PC-3 (cell line): Measurements from ENCODE around the gene SPEM3. TPM values are rescaled to one million over a fixed set of nuclear protein-coding genes. Genes with fewer than 3 reads are reported as not detected.
"Not testable (repeated sequence)": the region's sequence is repeated elsewhere in the genome, so short reads cannot be mapped to it uniquely, and the experiment has no call there.

Source experiments
- ATAC-seq: fragments of 200-7000 bp; cut with Tn5 transposase; 2 replicates; pipeline ENCODE4 v1.9.1; 2020; ENCODE audit warnings: mild to moderate bottlenecking, moderate library complexity
- BruUV-seq: library from RNA; stranded (reverse); fragments of 400-500 nt; replicated peaks from 2 replicates; lab custom pipeline; 2021; lab: Mats Ljungman, UMichigan
- CTCF ChIA-PET: fragments of 300-600 bp; sonication (Branson Sonifier 250); formaldehyde crosslinking; loops from one replicate; lab custom pipeline; 2022; ENCODE audit warnings: antibody characterized with exemption; lab: Charles Lee
- POLR2A ChIA-PET: fragments of 300-600 bp; sonication (Branson Sonifier 250); formaldehyde crosslinking; loops from one replicate; lab custom pipeline; 2022; ENCODE audit warnings: antibody characterized with exemption; ENCODE audit not compliant: unreplicated experiment; lab: Charles Lee
- DNase-seq: peaks from one replicate; pipeline ENCODE4 v3.0.0-alpha.2; 2015
- H2AFZ ChIP-seq: fragments of 300-600 bp; sonication (generic); 2 replicates; pipeline ENCODE4 v1.6.0; 2016; ENCODE audit warnings: antibody characterized with exemption, low read length
- H3F3A ChIP-seq: fragments of 300-600 bp; sonication (generic); one replicate; pipeline ENCODE4 v1.6.0; 2017; ENCODE audit warnings: antibody characterized with exemption, low read length, control low read depth, mild to moderate bottlenecking; ENCODE audit not compliant: unreplicated experiment
- H3K27ac ChIP-seq: fragments of 300-600 bp; sonication (generic); 2 replicates; pipeline ENCODE4 v1.5.1; 2016; ENCODE audit warnings: mild to moderate bottlenecking, low read length
- H3K27me3 ChIP-seq: fragments of 300-600 bp; sonication (generic); 2 replicates; pipeline ENCODE4 v1.6.1; 2016; ENCODE audit warnings: low read length, mixed read lengths
- H3K36me3 ChIP-seq: fragments of 300-600 bp; sonication (generic); 2 replicates; pipeline ENCODE4 v1.6.1; 2016; ENCODE audit warnings: low read depth, mixed run types, low read length, mixed read lengths
- H3K4me1 ChIP-seq: fragments of 300-600 bp; sonication (generic); 2 replicates; pipeline ENCODE4 v1.5.1; 2016; ENCODE audit warnings: low read length; ENCODE audit not compliant: insufficient read depth
- H3K4me2 ChIP-seq: fragments of 300-600 bp; sonication (generic); 2 replicates; pipeline ENCODE4 v1.6.0; 2016; ENCODE audit warnings: low read length
- H3K4me3 ChIP-seq: fragments of 300-600 bp; sonication (generic); 2 replicates; pipeline ENCODE4 v1.5.1; 2016; ENCODE audit warnings: mild to moderate bottlenecking, low read length, mixed read lengths
- H3K79me2 ChIP-seq: fragments of 300-600 bp; sonication (generic); 2 replicates; pipeline ENCODE4 v1.6.1; 2017; ENCODE audit warnings: low read length, mixed read lengths
- H3K9ac ChIP-seq: fragments of 300-600 bp; sonication (generic); 2 replicates; pipeline ENCODE4 v1.6.0; 2016; ENCODE audit warnings: mild to moderate bottlenecking, low read length
- H3K9me2 ChIP-seq: fragments of 300-600 bp; sonication (generic); replicated peaks from 2 replicates; pipeline ENCODE4 v1.6.1; 2016; ENCODE audit warnings: mixed run types, low read length, mixed read lengths
- H3K9me3 ChIP-seq: fragments of 300-600 bp; sonication (generic); 2 replicates; pipeline ENCODE4 v1.6.1; 2016; ENCODE audit warnings: low read length, mixed read lengths
- H4K20me1 ChIP-seq: fragments of 300-600 bp; sonication (generic); 2 replicates; pipeline ENCODE4 v1.6.1; 2016; ENCODE audit warnings: low read length, mixed read lengths
- EZH2 ChIP-seq: fragments of 300-600 bp; sonication (generic); IDR thresholded peaks from one replicate; pipeline ENCODE4 v1.6.1; 2017; ENCODE audit warnings: antibody characterized with exemption, mild to moderate bottlenecking, low read length; ENCODE audit not compliant: unreplicated experiment
- EZH2phosphoT487 ChIP-seq: fragments of 300-600 bp; sonication (generic); IDR thresholded peaks from 2 replicates; pipeline ENCODE4 v1.6.1; 2018; ENCODE audit warnings: mild to moderate bottlenecking, antibody characterized with exemption, low read length, borderline replicate concordance
- intact Hi-C: fragments of 100-400 bp; cut with micrococcal nuclease; formaldehyde crosslinking; loops from 2 replicates; pipeline ENCODE4 v1.9.0; 2023
- total RNA-seq: library from RNA; depleted of rRNA; stranded (reverse); fragments of >200 nt; gene quantifications from 2 replicates; pipeline ENCODE4 v1.2.3, GENCODE V29; 2014
- TF ChIP-seq, protein P1 (sequence below): fragments of 300-600 bp; sonication (generic); conservative IDR thresholded peaks from 2 replicates; pipeline ENCODE4 v1.5.1; 2017; ENCODE audit warnings: antibody characterized with exemption, low read depth, mild to moderate bottlenecking, low read length

The SPEM3 gene
- total RNA-seq, 1 experiment from 2014 or later: not detected

DNA sequence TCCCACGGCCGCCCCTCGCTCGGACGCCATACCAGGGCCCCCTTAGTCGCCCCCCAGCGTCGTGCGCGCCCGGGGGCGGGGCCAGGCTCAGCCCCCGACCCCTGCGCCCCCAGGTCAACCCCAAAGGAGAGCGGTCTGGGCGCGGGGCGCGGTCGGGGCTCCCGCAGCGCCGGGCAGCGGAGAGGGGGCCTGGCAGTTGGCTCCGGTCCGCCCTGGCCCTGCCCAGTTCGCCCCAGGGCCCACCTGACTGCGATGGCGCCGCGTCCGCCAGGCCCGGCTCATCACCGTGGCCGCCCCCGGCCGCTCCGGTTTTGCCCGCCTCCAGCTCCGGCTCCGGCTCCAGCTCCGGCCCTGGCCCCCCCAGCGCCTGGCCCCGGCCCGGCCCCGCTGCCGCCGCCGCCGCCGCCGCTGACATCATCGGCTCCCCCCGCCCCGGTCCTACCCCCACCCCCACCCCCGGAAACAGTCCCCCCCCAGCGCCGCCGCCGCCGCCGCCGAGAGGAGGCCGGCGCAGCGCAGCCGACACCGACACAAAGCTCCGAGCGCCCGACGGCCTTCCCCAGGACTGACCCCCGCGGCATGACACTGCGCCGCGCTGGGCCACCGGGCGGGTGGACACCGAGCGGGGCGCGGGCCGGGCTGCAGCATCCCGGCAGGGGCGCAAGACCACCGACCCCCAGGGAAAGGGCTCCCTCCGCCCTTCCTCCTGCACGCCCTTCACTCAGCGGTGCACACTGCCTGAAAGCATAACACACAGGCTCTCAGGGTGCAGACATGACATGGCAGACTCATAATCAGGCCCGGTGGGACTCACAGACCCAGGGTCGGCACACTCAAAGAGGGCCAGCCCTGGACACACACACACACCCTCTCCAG lies 50.8 kb downstream of the SPEM3 start, which contains the start of gene ZBTB4:
Gene ZBTB4, minus strand, starts transcription at position 419 of the 876 bp plus-strand sequence. CDS start 12,830 bp downstream, outside the sequence.
- Histone ChIP-seq H3K4me1 (peaks cover 33% of the 10 kb centered on the region), H2AFZ (peak within 1 kb of the TSS; percentile 84), H3F3A (no peaks in the 10 kb centered on the region), H3K79me2 (peaks cover 60% of the 10 kb centered on the region), H3K9ac (peak within 1 kb of the TSS; percentile 85), H3K36me3 (no peaks in the 10 kb centered on the region), H4K20me1 (no peaks in the 10 kb centered on the region), H3K27me3 (no peaks in the 10 kb centered on the region), H3K4me3 (peak within 1 kb of the TSS; percentile 82), H3K9me3 (no peaks in the 10 kb centered on the region), H3K4me2 (peak within 1 kb of the TSS; percentile 95), H3K9me2 (no peaks in the 10 kb centered on the region), H3K27ac (peak within 1 kb of the TSS; percentile 62)
- no TSS peak for BruUV-seq
- POLR2A ChIA-PET: interaction anchor here (0.6 kb wide), 1 partner anchor 111 kb away, joined by 4 read pairs; no protein-coding TSS in a partner anchor
- DNase-seq (peak; percentile 37), ATAC-seq (peak; percentile 9)
- CTCF ChIA-PET: interaction anchor here (0.6 kb wide), 1 partner anchor 25 kb away, joined by 6 read pairs; no protein-coding TSS in a partner anchor
- TF ChIP-seq EZH2phosphoT487 (no peak), EZH2 (no peak)
- TF ChIP-seq, protein P1, sequence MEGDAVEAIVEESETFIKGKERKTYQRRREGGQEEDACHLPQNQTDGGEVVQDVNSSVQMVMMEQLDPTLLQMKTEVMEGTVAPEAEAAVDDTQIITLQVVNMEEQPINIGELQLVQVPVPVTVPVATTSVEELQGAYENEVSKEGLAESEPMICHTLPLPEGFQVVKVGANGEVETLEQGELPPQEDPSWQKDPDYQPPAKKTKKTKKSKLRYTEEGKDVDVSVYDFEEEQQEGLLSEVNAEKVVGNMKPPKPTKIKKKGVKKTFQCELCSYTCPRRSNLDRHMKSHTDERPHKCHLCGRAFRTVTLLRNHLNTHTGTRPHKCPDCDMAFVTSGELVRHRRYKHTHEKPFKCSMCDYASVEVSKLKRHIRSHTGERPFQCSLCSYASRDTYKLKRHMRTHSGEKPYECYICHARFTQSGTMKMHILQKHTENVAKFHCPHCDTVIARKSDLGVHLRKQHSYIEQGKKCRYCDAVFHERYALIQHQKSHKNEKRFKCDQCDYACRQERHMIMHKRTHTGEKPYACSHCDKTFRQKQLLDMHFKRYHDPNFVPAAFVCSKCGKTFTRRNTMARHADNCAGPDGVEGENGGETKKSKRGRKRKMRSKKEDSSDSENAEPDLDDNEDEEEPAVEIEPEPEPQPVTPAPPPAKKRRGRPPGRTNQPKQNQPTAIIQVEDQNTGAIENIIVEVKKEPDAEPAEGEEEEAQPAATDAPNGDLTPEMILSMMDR: no peak
- intact Hi-C loops: loop anchor here (5.0 kb wide), 1 partner anchor 217 kb away; the partner anchor contains the start of gene CLDN7

DNA sequence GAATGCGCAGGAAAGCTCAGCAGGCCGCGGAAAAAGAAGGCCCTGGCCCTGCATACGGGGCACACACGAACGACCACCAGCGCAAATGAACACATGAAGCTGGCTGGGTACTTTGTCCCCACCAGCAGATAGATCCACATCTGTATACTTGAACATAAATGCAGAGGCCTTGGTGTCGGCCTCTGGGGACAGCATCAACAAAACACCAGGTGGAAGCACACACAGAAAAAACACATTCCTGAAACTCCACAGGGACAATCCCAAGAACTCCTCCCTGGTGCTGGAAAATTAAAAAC lies 51.4 kb downstream of the SPEM3 start:
- Histone ChIP-seq H3K4me2 (peak overlapping the region; percentile 95), H3K4me3 (peak overlapping the region; percentile 82), H3K27ac (peak overlapping the region; percentile 62), H3F3A (no peaks in the 10 kb centered on the region), H2AFZ (peak overlapping the region; percentile 84), H3K36me3 (no peaks in the 10 kb centered on the region), H4K20me1 (0 out of 2 replicates have a peak, but pooled peaks cover 2% of the 10 kb centered on the region), H3K9me2 (no peaks in the 10 kb centered on the region), H3K4me1 (peaks cover 33% of the 10 kb centered on the region), H3K79me2 (peaks cover 59% of the 10 kb centered on the region), H3K9ac (peak overlapping the region; percentile 80), H3K27me3 (no peaks in the 10 kb centered on the region), H3K9me3 (no peaks in the 10 kb centered on the region)
- CTCF ChIA-PET: interaction anchor here (0.6 kb wide), 1 partner anchor 25 kb away, joined by 6 read pairs; no protein-coding TSS in a partner anchor
- no TSS peak for BruUV-seq
- TF ChIP-seq EZH2 (no peak), EZH2phosphoT487 (no peak)
- TF ChIP-seq, protein P1: no peak
- ATAC-seq (no peak), DNase-seq (no peak)
- POLR2A ChIA-PET: no interaction called here
- intact Hi-C loops: loop anchor here (5.0 kb wide), 1 partner anchor 218 kb away; the partner anchor contains the start of gene CLDN7

DNA sequence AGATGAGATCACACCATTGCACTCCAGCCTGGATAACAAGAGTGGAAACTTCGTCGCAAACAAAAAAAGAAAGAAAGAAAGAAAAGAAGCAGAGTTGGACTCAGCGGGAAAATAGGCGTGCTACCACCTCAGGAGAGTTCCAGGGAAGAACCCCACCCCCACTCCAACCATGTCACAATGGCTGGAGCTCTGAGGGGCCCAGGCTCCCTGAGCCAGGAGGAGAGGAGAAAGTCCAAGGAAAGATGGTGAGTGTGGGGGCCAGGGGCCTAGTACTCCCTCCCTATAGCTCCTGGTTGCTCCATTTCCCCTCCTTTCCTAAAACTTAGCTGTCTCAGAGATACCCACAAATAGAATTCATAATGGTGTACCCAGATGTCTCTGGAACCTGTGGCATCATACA lies 52.6 kb downstream of the SPEM3 start, which contains the start of gene SLC35G6:
Gene SLC35G6, plus strand, starts transcription at position 172 of the 400 bp plus-strand sequence. Its CDS starts 71 bp downstream, at position 243.
- intact Hi-C loops: loop anchor here (5.0 kb wide), 1 partner anchor 219 kb away; the partner anchor contains the start of gene CLDN7
- ATAC-seq, H3K4me3 ChIP-seq, DNase-seq, CTCF ChIA-PET, POLR2A ChIA-PET, H3K9me2 ChIP-seq, H3F3A ChIP-seq, H3K27me3 ChIP-seq, BruUV-seq, H2AFZ ChIP-seq, H3K27ac ChIP-seq, H3K36me3 ChIP-seq, H3K9me3 ChIP-seq: not testable (repeated sequence)
- H4K20me1 ChIP-seq: peaks cover 11% of the 10 kb centered on the region
- H3K4me1 ChIP-seq: peaks cover 35% of the 10 kb centered on the region
- peaks cover 59% of the 10 kb centered on the region for H3K79me2 ChIP-seq
- H3K4me2 ChIP-seq: peak within 1 kb of the TSS; percentile 95
- peak within 1 kb of the TSS; percentile 80; the same call in 1 of the 2 replicates for H3K9ac ChIP-seq

DNA sequence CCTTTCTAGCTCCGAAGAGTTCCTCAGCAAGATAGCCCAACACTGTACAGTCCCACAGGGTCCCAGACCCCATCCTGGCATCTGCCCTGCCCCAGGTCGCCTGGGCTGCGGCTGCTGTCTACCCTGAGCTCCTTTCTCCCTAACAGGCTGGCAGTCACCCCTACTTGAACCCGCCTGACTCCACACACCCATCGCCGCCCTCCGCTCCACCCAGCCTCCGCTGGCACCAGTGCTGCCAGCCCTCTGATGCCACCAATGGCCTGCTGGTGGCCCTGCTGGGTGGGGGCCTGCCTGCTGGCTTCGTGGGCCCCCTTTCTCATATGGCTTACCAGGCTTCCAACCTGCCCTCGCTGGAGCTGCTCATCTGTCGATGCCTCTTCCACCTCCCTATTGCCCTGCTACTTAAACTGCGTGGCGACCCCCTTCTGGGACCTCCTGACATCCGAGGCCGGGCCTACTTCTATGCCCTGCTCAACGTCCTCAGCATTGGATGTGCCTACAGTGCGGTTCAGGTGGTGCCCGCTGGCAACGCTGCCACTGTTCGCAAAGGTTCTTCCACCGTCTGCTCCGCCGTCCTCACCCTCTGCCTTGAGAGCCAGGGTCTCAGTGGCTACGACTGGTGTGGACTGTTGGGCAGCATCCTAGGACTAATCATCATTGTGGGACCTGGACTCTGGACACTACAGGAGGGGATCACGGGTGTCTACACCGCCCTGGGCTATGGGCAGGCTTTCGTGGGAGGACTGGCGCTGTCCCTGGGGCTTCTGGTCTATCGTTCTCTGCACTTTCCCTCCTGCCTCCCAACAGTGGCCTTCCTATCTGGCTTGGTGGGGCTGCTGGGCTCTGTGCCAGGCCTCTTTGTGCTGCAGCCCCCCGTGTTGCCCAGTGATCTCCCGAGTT lies 53.4 kb downstream of the SPEM3 start:
- POLR2A ChIA-PET, BruUV-seq, H3K9me3 ChIP-seq, ATAC-seq, DNase-seq, H3K27me3 ChIP-seq, H3K9me2 ChIP-seq, H3K36me3 ChIP-seq, H3K4me2 ChIP-seq, H3K9ac ChIP-seq, H3K27ac ChIP-seq, H3F3A ChIP-seq, H3K4me3 ChIP-seq, CTCF ChIA-PET, H2AFZ ChIP-seq: not testable (repeated sequence)
- H4K20me1 ChIP-seq: peaks cover 18% of the 10 kb centered on the region
- peaks cover 31% of the 10 kb centered on the region for H3K4me1 ChIP-seq
- intact Hi-C loops: loop anchor here (5.0 kb wide), 1 partner anchor 220 kb away; the partner anchor contains the start of gene CLDN7
- peaks cover 59% of the 10 kb centered on the region for H3K79me2 ChIP-seq
